Fibroblast of the aortic adventitia (primary cell): ENCODE measurements around the gene ENDOU. TPM values are rescaled to one million over a fixed set of nuclear protein-coding genes. Genes with fewer than 3 reads are reported as not detected.

Experiments used
- DNase-seq: peaks from one replicate; pipeline ENCODE4 v3.0.0-alpha.2; 2010; ENCODE audit warnings: low read depth
- H3K4me3 ChIP-seq: 2 replicates; pipeline ENCODE4 v1.5.1; 2011; ENCODE audit warnings: low read depth, mild to moderate bottlenecking, control low read depth, low read length, moderate library complexity
- CTCF ChIP-seq: IDR thresholded peaks from 2 replicates; pipeline ENCODE4 v1.5.1; 2011; ENCODE audit warnings: mild to moderate bottlenecking, low read length, control low read depth, inconsistent platforms; ENCODE audit not compliant: insufficient read depth
- total RNA-seq: library from RNA; depleted of rRNA; stranded (reverse); fragments of >200 nt; gene quantifications from 2 replicates; pipeline ENCODE4 v1.2.3, GENCODE V29; 2012; ENCODE audit warnings: low replicate concordance

Gene ENDOU
- total RNA-seq, 1 donor = 0.36 TPM

DNA sequence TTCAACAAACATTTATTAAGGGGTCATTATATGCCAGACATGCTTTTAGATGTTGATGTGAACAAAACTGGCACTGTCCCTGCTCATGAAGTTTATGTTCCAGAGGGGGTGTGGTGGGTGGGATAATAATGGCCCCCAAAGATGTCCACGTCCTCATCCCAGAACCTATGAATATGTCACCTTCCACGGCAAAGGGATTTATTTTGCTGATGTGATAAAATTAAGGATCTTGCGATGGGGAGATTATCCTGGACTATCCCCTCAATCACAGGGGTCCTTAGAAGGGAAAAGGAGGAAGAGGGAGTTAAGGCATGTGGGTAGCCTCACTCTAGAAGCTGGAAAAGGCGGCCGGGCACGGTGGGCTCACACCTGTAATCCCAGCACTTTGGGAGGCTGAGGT, 46.0 kb upstream of the ENDOU start:
- no peak overlapping the region for H3K4me3 ChIP-seq
- TF ChIP-seq CTCF = no peak
- DNase-seq = no peak

- peak; percentile 67 for DNase-seq
- no peak overlapping the region for H3K4me3 ChIP-seq
- TF ChIP-seq CTCF = no peak
Observed at GRCh38 chr12:47770086-47770726, 44.9 kb upstream of the ENDOU start.

DNA sequence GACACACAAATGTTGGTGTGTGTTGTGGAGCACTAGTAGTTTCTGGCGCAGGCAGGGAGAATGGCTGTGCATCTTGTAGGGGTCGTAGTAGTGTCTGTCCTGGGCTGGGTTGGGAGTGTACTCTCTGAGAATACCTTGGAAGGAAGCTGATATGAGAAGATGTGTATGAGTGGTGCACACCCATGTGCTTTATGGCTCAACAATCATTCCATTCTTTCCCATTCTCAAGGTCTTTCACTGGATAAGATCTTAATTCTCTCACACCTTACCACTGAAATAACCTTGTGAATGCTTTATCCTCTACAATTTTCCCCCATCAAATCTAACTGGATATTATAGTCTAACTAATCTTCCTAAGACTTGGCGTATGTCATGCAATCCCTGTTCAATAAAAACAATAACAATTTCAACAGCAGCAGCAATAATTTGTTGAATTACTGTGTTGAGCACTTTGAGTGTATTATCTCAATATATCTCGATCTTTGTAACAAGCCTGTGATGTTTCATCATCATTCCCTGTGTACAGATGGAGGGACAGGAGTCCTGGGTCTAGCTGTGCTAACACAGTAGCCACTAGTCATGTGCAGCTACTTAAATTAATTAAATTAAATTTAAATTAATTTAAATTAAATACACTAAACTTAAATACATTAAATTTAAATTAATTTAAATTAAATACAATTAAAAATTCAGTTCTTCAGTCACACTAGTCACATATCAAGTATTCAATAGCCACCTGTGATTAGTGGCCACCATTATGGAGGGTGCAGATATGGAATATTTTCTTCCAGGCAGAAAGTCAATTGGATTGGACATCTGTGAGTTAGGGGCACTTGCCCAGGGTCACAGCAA, 44.2 kb upstream of the ENDOU start:
- H3K4me3 ChIP-seq = no peak overlapping the region
- TF ChIP-seq CTCF = no peak
- DNase-seq = no peak

DNA sequence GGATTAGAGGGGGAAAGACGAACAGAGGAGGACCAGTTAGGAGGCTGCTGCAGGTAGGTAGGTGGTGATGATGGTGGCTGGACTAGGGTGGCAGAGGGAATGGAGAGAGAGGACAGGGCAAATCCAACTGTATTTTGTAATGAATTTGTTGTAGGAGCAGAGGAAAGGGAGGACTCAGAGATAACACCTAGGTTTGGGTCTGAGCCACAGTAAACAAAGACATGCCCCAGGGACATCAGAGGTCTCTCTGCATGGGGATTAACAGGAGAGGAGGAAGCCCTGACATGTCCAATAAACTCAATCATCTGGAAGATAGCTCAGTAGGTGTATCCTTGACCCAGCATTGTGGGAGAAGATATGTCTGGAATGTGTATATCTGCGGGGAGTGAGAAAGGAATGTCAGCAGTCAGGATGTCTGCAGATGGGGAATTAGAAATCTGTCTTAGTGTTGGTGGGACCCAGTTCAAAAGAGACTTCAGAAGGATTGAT, 43.1 kb upstream of the ENDOU start:
- no peak for DNase-seq
- no peak for TF ChIP-seq CTCF
- no peak overlapping the region for H3K4me3 ChIP-seq

DNA sequence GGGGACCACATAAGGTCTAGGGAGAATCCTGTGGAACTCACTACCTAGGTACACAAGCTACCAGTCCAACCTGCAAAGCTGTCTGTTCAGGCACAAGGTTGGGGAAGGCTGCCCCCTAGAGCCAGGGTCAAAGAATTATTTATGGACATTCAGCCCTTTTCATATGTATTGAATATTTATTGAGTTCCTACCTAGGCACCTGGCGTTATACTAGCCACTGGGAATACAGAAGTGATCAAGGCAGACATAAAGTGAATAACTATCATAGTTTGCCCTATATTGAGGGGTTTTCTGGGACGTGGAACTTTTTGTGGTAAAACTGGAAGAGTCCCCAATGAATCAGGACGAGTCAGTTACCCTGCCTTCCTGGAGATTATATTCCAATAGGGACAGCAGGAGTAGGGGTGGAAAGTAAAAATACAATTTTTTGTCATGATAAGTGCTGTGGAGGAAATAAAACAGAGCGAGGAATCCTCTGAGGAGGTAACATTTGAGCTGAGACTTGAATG, 42.0 kb upstream of the ENDOU start:
- TF ChIP-seq CTCF = peak; percentile 56
- peak; percentile 59 for DNase-seq
- no peak overlapping the region for H3K4me3 ChIP-seq

- DNase-seq = no peak
- H3K4me3 ChIP-seq = no peak overlapping the region
- no peak for TF ChIP-seq CTCF
Observed at GRCh38 chr12:47766502-47767215, 41.4 kb upstream of the ENDOU start.
